A549 (cell line): ENCODE data around the gene SHMT2. TPM values are rescaled to one million over a fixed set of nuclear protein-coding genes. Genes with fewer than 3 reads are reported as not detected.

Experiments
- ATAC-seq, 2 experiments: fragments of 200-7000 bp in 1 of 2; fragments of >200 bp in 1 of 2; cut with Nextera tagmentation in 1 of 2; cut with Tn5 transposase in 1 of 2; 3 replicates each; pipeline versions ENCODE4 v1.8.0 to v1.9.1; 2018 to 2020; ENCODE audit warnings: mild to moderate bottlenecking in 1 of 2, moderate library complexity in 1 of 2
- CTCF ChIA-PET: fragments of 300-600 bp; sonication (Branson Sonifier 250); formaldehyde crosslinking; extraction: SDS; loops from one replicate; lab custom pipeline; 2021; ENCODE audit warnings: antibody characterized with exemption, inconsistent platforms; lab: Yijun Ruan, JAX
- POLR2A ChIA-PET: fragments of 350-600 bp; formaldehyde crosslinking; extraction: SDS; loops from one replicate; lab custom pipeline; 2021; ENCODE audit warnings: antibody characterized with exemption, inconsistent platforms; lab: Yijun Ruan, JAX
- DNase-seq, 2 experiments: peaks; one replicate each; pipeline versions ENCODE4 v3.0.0 to v3.0.0-alpha.2; 2011 to 2016; ENCODE audit warnings: low read depth in 1 of 2, low spot score in 1 of 2
- FAIRE-seq: peaks from 2 replicates; lab custom pipeline; 2011; peaks lifted over from hg19 to GRCh38; lab: Jason Lieb, UNC
- H3K27ac ChIP-seq, 2 experiments: fragments of >200 bp; sonication (Bioruptor Twin); formaldehyde crosslinking; 3 replicates each; pipeline ENCODE4 v1.5.1; 2016 to 2017
- H3K4me1 ChIP-seq: fragments of >200 bp; sonication (Bioruptor Twin); formaldehyde crosslinking; 3 replicates; pipeline ENCODE4 v1.6.1; 2016
- H3K4me2 ChIP-seq: fragments of >200 bp; sonication (Bioruptor Twin); formaldehyde crosslinking; 3 replicates; pipeline ENCODE4 v1.6.1; 2016
- H3K4me3 ChIP-seq: fragments of >200 bp; sonication (Bioruptor Twin); formaldehyde crosslinking; 3 replicates; pipeline ENCODE4 v1.5.1; 2016
- H3K9me3 ChIP-seq: fragments of >200 bp; sonication (Bioruptor Twin); formaldehyde crosslinking; 3 replicates; pipeline ENCODE4 v1.6.1; 2016
- CBX2 ChIP-seq: fragments of 200-600 bp; sonication (generic); IDR thresholded peaks from 2 replicates; pipeline ENCODE4 v1.6.1; 2016; ENCODE audit warnings: low read depth, mild to moderate bottlenecking, borderline replicate concordance
- CBX8 ChIP-seq: fragments of 200-600 bp; sonication (generic); IDR thresholded peaks from 2 replicates; pipeline ENCODE4 v1.6.1; 2016
- CHD2 ChIP-seq: fragments of 150-350 bp; IDR thresholded peaks from 2 replicates; pipeline ENCODE4 v1.6.1; 2014; ENCODE audit warnings: low read length; ENCODE audit not compliant: partially characterized antibody
- CHD4 ChIP-seq: fragments of 200-600 bp; sonication (generic); IDR thresholded peaks from 2 replicates; pipeline ENCODE4 v1.6.1; 2016; ENCODE audit warnings: antibody characterized with exemption, mild to moderate bottlenecking, borderline replicate concordance
- EP300 ChIP-seq, 2 experiments: fragments of >200 bp; sonication (Bioruptor Twin); formaldehyde crosslinking; IDR thresholded peaks; 2 replicates in 1 of 2; 3 replicates in 1 of 2; pipeline ENCODE4 v1.6.1; 2016 to 2017
- FOSB ChIP-seq: fragments of 250-450 bp; sonication (Bioruptor Pico); IDR thresholded peaks from 2 replicates; pipeline ENCODE4 v1.5.0; 2020; ENCODE audit warnings: mild to moderate bottlenecking, moderate library complexity
- FOSL2 ChIP-seq, 2 experiments: fragments of 450-650 bp in 1 of 2; fragments of >200 bp in 1 of 2; sonication (Bioruptor Twin) in 1 of 2; formaldehyde crosslinking; IDR thresholded peaks; 2 replicates each; pipeline versions ENCODE4 v1.5.0 to v1.6.1; 2016 to 2020; ENCODE audit warnings: mild to moderate bottlenecking in 1 of 2, moderate library complexity in 1 of 2
- FOXS1 ChIP-seq: fragments of 250-450 bp; sonication (Bioruptor Pico); IDR thresholded peaks from 2 replicates; pipeline ENCODE4 v1.5.0; 2020; ENCODE audit warnings: mild to moderate bottlenecking, moderate library complexity
- GATA3 ChIP-seq: IDR thresholded peaks from 2 replicates; pipeline ENCODE4 v1.6.1; 2012; ENCODE audit warnings: borderline replicate concordance
- HOXB13 ChIP-seq: fragments of 250-450 bp; sonication (Bioruptor Pico); IDR thresholded peaks from 2 replicates; pipeline ENCODE4 v1.5.0; 2020; ENCODE audit warnings: low read depth, mild to moderate bottlenecking, moderate library complexity
- HOXB5 ChIP-seq: fragments of 250-450 bp; sonication (Bioruptor Pico); IDR thresholded peaks from 2 replicates; pipeline ENCODE4 v1.5.0; 2020; ENCODE audit warnings: mild to moderate bottlenecking, moderate library complexity
- JUN ChIP-seq, 2 experiments: fragments of >200 bp; sonication (Bioruptor Twin); formaldehyde crosslinking; IDR thresholded peaks; 2 replicates in 1 of 2; 3 replicates in 1 of 2; pipeline ENCODE4 v1.6.1; 2016 to 2017
- JUNB ChIP-seq: fragments of >200 bp; sonication (Bioruptor Twin); formaldehyde crosslinking; IDR thresholded peaks from 2 replicates; pipeline ENCODE4 v1.6.1; 2016
- KDM1A ChIP-seq: fragments of 200-600 bp; sonication (generic); IDR thresholded peaks from 2 replicates; pipeline ENCODE4 v1.6.1; 2016; ENCODE audit warnings: low read depth, mild to moderate bottlenecking
- MAFK ChIP-seq: fragments of 450-650 bp; IDR thresholded peaks from 2 replicates; pipeline ENCODE4 v1.6.1; 2014; ENCODE audit not compliant: partially characterized antibody
- MAZ ChIP-seq: fragments of 150-350 bp; IDR thresholded peaks from 2 replicates; pipeline ENCODE4 v1.6.1; 2014; ENCODE audit warnings: antibody characterized with exemption, low read depth, low read length, borderline replicate concordance
- MYC ChIP-seq: IDR thresholded peaks from 2 replicates; pipeline ENCODE4 v1.6.1; 2012; ENCODE audit warnings: mild to moderate bottlenecking, inconsistent platforms, low read length, improper control_type of control experiment, borderline replicate concordance
- NFE2L2 ChIP-seq: fragments of 150-350 bp; conservative IDR thresholded peaks from 2 replicates; pipeline ENCODE4 v1.6.1; 2014; ENCODE audit warnings: low read length
- NPAS2 ChIP-seq: fragments of 250-450 bp; sonication (Bioruptor Pico); IDR thresholded peaks from 2 replicates; pipeline ENCODE4 v1.8.0; 2022; ENCODE audit warnings: mild to moderate bottlenecking, moderate library complexity, borderline replicate concordance
- PHF8 ChIP-seq: fragments of 200-600 bp; sonication (generic); IDR thresholded peaks from 2 replicates; pipeline ENCODE4 v1.6.1; 2016; ENCODE audit warnings: low read depth, mild to moderate bottlenecking, antibody characterized with exemption, moderate library complexity, borderline replicate concordance
- POLR2A ChIP-seq: IDR thresholded peaks from 2 replicates; pipeline ENCODE4 v1.6.1; 2012; ENCODE audit warnings: mild to moderate bottlenecking, low read length
- POLR2AphosphoS2 ChIP-seq: conservative IDR thresholded peaks from 2 replicates; pipeline ENCODE4 v1.6.1; 2012; ENCODE audit warnings: low read length, improper control_type of control experiment, inconsistent platforms
- RFX5 ChIP-seq: fragments of 450-650 bp; IDR thresholded peaks from 2 replicates; pipeline ENCODE4 v1.7.1; 2014; ENCODE audit warnings: antibody characterized with exemption, mild to moderate bottlenecking, moderate library complexity
- SMC3 ChIP-seq: fragments of >200 bp; sonication (Bioruptor Twin); formaldehyde crosslinking; IDR thresholded peaks from 3 replicates; pipeline ENCODE4 v1.6.1; 2018; ENCODE audit warnings: inconsistent platforms
- ZC3H11A ChIP-seq: fragments of 450-650 bp; IDR thresholded peaks from 2 replicates; pipeline ENCODE4 v1.6.1; 2014; ENCODE audit warnings: antibody characterized with exemption, mild to moderate bottlenecking
- ZFP36 ChIP-seq: fragments of 450-650 bp; IDR thresholded peaks from 2 replicates; pipeline ENCODE4 v1.6.1; 2014; ENCODE audit warnings: borderline replicate concordance; ENCODE audit not compliant: partially characterized antibody
- ZNF302 ChIP-seq: fragments of 250-450 bp; sonication (Bioruptor Pico); IDR thresholded peaks from 2 replicates; pipeline ENCODE4 v1.9.0; 2021; ENCODE audit warnings: inconsistent platforms, mild to moderate bottlenecking, moderate library complexity
- ZSCAN20 ChIP-seq: fragments of 250-450 bp; sonication (Bioruptor Pico); IDR thresholded peaks from 2 replicates; pipeline ENCODE4 v1.8.0; 2022; ENCODE audit warnings: mild to moderate bottlenecking, moderate library complexity
- WGBS: methylation state at CpG from one replicate; pipeline ENCODE4 v1.1.6; 2017; ENCODE audit errors: missing lambda C conversion rate; 5-methylcytosine and 5-hydroxymethylcytosine counted together
- polyA plus RNA-seq, 4 experiments: library from polyadenylated mRNA; depleted of rRNA in 3 of 4; stranded (reverse); fragments of >200 nt; fragmentation: RNase III in 1 of 4; extraction: RNeasy Plus Mini Kit Qiagen cat#74134 plus additional on column Dnase treatment in 1 of 4; gene quantifications; 2 replicates in 3 of 4; 3 replicates in 1 of 4; pipeline ENCODE4 v1.2.3, GENCODE V29; 2011 to 2017
- TF ChIP-seq, protein P1 (sequence below): fragments of 250-450 bp; sonication (Bioruptor Pico); IDR thresholded peaks from 2 replicates; pipeline ENCODE4 v1.5.0; 2020; ENCODE audit warnings: low read depth, mild to moderate bottlenecking, moderate library complexity
- TF ChIP-seq, protein P2 (sequence below): fragments of 150-350 bp; IDR thresholded peaks from 2 replicates; pipeline ENCODE4 v1.6.1; 2014; ENCODE audit warnings: low read depth, mild to moderate bottlenecking, low read length
- TF ChIP-seq, protein P3 (sequence below): IDR thresholded peaks from 2 replicates; pipeline ENCODE4 v1.6.1; 2012
- TF ChIP-seq, protein P4 (sequence below): fragments of 200-600 bp; sonication (generic); IDR thresholded peaks from 2 replicates; pipeline ENCODE4 v1.6.1; 2016; ENCODE audit warnings: antibody characterized with exemption, mild to moderate bottlenecking, moderate library complexity
- TF ChIP-seq, protein P5 (sequence below): fragments of >200 bp; sonication (Bioruptor Twin); formaldehyde crosslinking; IDR thresholded peaks from 3 replicates; pipeline ENCODE4 v1.6.1; 2016

Gene SHMT2
- polyA plus RNA-seq, 2 of the 4 experiments (the other 2 are of a cell fraction) = 113 to 156 TPM

DNA sequence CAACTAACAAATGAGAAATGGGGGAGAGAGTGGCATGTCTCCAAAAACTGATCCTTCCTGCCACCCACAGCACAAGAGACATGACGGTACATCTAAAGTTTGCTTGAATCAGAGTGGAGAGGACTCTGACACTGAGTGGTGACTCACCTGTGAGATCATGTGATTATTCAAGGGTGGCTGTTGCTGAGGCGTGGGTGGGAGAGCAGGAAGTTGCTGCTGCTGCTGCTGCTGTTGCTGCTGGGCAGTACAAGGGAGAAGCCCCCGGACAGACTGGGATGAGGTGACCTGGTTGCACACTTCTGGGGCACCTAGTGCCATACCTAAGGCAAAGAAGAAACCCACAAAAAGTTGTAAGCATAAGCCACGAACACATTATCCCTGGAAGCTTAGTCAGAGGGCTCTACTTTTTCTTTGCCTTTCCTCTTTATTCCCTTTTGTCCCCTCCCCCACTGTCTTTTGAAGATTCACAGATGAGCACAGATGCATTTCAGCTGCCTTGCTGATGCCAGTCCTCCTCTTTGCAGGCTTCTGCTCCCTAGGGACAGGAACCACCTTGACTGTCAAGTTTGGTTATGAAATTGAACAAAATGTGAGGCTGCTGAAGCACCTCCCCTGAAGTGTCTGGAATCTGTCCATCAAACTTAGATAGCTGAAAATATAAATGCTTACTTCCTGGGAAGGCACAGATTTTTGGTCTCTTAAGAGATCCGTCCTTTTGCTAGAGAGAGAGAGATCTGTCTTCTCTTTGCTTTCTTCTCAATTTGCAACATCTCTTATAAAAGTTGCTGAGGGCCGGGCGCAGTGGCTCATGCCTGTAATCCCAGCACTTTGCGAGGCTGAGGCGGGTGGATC, 50.9 kb downstream of the SHMT2 start:
- CTCF ChIA-PET = interaction anchor here (0.5 to 3.2 kb wide), 10 partner anchors 9 to 1215 kb away, joined by 3 to 15 read pairs (median 4); no protein-coding TSS in a partner anchor
- ATAC-seq (peak; percentile 95 to 98), DNase-seq (peak; percentile 78 to 89), FAIRE-seq (peak; percentile 84)
- peak overlapping the region; percentile 73 for H3K4me2 ChIP-seq
- POLR2A ChIA-PET = interaction anchor here (0.6 kb wide), 1 partner anchor 40 kb away, joined by 4 read pairs; no protein-coding TSS in a partner anchor
- peaks cover 32% of the 10 kb centered on the region for H3K4me1 ChIP-seq
- no peaks in the 10 kb centered on the region for H3K9me3 ChIP-seq
- 51% methylated on average over 9 of the region's 9 CpGs for WGBS
- H3K27ac ChIP-seq = peak overlapping the region; percentile 73 to 90
- no peak overlapping the region for H3K4me3 ChIP-seq
- TF ChIP-seq MAZ = no peak
- TF ChIP-seq JUNB = peak; percentile 76
- no peak for TF ChIP-seq ZSCAN20 (CRISPR knock-in tag)
- TF ChIP-seq FOSB = no peak
- TF ChIP-seq, protein P1, sequence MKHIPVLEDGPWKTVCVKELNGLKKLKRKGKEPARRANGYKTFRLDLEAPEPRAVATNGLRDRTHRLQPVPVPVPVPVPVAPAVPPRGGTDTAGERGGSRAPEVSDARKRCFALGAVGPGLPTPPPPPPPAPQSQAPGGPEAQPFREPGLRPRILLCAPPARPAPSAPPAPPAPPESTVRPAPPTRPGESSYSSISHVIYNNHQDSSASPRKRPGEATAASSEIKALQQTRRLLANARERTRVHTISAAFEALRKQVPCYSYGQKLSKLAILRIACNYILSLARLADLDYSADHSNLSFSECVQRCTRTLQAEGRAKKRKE (CRISPR knock-in tag) = no peak
- TF ChIP-seq, protein P2, sequence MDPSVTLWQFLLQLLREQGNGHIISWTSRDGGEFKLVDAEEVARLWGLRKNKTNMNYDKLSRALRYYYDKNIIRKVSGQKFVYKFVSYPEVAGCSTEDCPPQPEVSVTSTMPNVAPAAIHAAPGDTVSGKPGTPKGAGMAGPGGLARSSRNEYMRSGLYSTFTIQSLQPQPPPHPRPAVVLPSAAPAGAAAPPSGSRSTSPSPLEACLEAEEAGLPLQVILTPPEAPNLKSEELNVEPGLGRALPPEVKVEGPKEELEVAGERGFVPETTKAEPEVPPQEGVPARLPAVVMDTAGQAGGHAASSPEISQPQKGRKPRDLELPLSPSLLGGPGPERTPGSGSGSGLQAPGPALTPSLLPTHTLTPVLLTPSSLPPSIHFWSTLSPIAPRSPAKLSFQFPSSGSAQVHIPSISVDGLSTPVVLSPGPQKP = no peak
- TF ChIP-seq MAFK = peak; percentile 46
- TF ChIP-seq RFX5 = peak; percentile 67; the same call in 1 of the 2 replicates
- TF ChIP-seq CHD2 = no peak
- TF ChIP-seq KDM1A = no peak
- TF ChIP-seq CBX8 = no peak
- no peak for TF ChIP-seq MYC
- TF ChIP-seq, protein P3, sequence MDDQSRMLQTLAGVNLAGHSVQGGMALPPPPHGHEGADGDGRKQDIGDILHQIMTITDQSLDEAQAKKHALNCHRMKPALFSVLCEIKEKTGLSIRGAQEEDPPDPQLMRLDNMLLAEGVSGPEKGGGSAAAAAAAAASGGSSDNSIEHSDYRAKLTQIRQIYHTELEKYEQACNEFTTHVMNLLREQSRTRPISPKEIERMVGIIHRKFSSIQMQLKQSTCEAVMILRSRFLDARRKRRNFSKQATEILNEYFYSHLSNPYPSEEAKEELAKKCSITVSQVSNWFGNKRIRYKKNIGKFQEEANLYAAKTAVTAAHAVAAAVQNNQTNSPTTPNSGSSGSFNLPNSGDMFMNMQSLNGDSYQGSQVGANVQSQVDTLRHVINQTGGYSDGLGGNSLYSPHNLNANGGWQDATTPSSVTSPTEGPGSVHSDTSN = no peak
- TF ChIP-seq ZNF302 (CRISPR knock-in tag) = no peak
- TF ChIP-seq FOXS1 (CRISPR knock-in tag) = no peak
- no peak for TF ChIP-seq HOXB13 (CRISPR knock-in tag)
- TF ChIP-seq ZFP36 = no peak
- TF ChIP-seq, protein P4, sequence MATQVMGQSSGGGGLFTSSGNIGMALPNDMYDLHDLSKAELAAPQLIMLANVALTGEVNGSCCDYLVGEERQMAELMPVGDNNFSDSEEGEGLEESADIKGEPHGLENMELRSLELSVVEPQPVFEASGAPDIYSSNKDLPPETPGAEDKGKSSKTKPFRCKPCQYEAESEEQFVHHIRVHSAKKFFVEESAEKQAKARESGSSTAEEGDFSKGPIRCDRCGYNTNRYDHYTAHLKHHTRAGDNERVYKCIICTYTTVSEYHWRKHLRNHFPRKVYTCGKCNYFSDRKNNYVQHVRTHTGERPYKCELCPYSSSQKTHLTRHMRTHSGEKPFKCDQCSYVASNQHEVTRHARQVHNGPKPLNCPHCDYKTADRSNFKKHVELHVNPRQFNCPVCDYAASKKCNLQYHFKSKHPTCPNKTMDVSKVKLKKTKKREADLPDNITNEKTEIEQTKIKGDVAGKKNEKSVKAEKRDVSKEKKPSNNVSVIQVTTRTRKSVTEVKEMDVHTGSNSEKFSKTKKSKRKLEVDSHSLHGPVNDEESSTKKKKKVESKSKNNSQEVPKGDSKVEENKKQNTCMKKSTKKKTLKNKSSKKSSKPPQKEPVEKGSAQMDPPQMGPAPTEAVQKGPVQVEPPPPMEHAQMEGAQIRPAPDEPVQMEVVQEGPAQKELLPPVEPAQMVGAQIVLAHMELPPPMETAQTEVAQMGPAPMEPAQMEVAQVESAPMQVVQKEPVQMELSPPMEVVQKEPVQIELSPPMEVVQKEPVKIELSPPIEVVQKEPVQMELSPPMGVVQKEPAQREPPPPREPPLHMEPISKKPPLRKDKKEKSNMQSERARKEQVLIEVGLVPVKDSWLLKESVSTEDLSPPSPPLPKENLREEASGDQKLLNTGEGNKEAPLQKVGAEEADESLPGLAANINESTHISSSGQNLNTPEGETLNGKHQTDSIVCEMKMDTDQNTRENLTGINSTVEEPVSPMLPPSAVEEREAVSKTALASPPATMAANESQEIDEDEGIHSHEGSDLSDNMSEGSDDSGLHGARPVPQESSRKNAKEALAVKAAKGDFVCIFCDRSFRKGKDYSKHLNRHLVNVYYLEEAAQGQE = no peak
- TF ChIP-seq ZC3H11A = no peak
- peak; percentile 36 to 53; a peak in 3 of 5 replicates for TF ChIP-seq JUN (IDR thresholded peaks at IDR 0.05)
- TF ChIP-seq, protein P5, sequence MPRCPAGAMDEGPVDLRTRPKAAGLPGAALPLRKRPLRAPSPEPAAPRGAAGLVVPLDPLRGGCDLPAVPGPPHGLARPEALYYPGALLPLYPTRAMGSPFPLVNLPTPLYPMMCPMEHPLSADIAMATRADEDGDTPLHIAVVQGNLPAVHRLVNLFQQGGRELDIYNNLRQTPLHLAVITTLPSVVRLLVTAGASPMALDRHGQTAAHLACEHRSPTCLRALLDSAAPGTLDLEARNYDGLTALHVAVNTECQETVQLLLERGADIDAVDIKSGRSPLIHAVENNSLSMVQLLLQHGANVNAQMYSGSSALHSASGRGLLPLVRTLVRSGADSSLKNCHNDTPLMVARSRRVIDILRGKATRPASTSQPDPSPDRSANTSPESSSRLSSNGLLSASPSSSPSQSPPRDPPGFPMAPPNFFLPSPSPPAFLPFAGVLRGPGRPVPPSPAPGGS = 0 out of 3 replicates have a peak, but pooled peaks have one; percentile 41
- TF ChIP-seq EP300 (IDR thresholded peaks at IDR 0.05) = peak in 1 of 2 experiments; percentile 45; a peak in 2 of 5 replicates
- no peak for TF ChIP-seq SMC3
- no peak for TF ChIP-seq CHD4
- TF ChIP-seq CBX2 = no peak
- TF ChIP-seq PHF8 = no peak
- TF ChIP-seq GATA3 = no peak
- no peak for TF ChIP-seq POLR2AphosphoS2
- peak; percentile 34 for TF ChIP-seq POLR2A
- TF ChIP-seq FOSL2 (IDR thresholded peaks at IDR 0.05) = peak; percentile 71
- TF ChIP-seq FOSL2 (CRISPR knock-in tag; IDR thresholded peaks at IDR 0.05) = peak; percentile 95
- TF ChIP-seq NPAS2 (CRISPR knock-in tag) = no peak
- no peak for TF ChIP-seq HOXB5 (CRISPR knock-in tag)
- no peak for TF ChIP-seq NFE2L2
